ENCODE measurements around the gene PRPF18.

PRPF18 gene

DNA sequence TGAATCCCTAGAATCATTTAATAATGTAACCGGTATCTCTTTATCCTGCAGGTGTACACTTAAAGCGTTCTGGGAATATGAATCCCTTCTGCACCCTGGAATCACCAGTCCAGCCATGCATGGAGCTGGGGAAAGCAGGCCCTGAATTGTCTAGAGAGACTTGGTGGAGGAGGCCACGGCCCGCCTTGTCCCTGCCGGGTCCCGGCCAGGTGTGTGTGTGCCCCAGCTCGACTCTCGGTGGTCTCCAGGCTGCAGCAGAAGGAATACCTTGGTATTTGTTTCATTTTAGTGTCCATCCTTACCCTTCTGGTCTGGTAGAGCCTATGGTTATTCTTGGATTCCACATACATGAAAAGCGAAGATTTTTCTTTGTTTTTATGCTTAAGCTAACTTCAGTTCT, 58.1 kb downstream of the PRPF18 start:
- no peak for FAIRE-seq

DNA sequence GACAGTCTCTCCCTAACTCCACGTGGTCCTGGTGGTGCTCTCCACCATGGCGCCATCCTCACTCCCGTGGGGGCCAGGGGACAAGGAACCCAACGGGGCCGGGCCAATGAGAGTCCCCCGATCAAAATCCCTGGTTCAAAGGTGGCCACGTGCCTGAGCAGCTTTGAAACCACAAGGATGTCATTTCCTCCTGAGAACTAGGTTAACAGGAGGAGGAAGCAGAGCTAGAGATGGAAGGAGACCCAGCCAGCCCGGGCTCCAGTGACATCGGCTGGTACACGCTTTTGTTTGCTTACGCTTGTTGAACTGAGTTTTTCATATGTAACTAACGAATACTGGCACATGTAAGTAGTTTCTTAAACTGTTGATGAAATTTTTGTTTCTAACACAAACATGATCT, 61.7 kb downstream of the PRPF18 start:
- no peak for FAIRE-seq

DNA sequence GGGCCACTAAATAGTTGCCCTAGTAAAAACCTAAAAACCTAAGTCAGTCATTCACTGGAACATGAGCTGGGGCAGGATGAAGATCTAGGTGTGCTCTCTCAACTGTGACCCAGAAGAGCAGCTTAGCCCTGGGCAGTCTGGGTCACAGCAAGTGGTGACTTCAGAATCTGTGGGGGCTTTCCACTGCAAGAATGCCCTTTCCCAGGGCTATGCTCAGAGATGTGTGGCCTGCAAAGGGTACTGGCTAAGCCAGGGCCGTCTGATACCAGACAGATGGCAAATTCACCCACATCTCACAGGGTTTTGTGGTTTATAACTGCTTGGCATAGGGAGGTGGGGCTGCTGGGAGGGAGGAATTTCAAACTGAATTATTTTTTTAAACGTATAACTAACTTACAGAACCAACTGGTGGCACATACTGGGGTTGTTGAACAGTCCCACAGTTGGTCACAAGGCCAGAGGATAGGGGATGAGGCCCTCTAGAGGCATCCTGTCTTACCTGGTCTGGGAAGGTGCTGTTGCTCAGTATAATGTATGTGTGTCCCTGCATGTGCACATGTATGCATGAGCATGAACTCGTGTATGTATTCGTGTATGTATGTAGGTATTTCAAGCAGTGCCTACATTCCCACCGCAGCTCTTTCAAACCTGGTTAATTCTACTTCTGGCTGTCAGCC, 63.2 kb downstream of the PRPF18 start:
- no peak for FAIRE-seq

DNA sequence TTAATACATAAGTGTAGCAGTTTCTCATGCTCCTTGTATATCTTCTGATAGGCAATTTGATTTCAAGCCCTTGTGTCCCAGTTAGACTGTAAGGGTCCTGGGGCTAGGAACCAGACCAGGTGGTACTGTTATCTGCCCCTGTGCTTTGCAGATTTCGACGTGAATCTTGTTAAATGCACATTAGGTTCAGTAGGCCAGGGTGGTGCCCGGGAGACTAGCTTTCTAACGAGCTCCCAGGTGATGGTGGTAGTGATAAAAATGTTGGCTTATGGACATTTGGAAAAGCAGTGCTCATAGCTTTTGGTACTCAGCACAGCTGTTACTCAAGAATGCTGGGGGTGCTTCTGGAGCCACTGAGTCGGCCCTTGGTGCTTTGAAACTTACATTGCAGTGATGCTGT, 64.2 kb downstream of the PRPF18 start:
- no peak for FAIRE-seq

DNA sequence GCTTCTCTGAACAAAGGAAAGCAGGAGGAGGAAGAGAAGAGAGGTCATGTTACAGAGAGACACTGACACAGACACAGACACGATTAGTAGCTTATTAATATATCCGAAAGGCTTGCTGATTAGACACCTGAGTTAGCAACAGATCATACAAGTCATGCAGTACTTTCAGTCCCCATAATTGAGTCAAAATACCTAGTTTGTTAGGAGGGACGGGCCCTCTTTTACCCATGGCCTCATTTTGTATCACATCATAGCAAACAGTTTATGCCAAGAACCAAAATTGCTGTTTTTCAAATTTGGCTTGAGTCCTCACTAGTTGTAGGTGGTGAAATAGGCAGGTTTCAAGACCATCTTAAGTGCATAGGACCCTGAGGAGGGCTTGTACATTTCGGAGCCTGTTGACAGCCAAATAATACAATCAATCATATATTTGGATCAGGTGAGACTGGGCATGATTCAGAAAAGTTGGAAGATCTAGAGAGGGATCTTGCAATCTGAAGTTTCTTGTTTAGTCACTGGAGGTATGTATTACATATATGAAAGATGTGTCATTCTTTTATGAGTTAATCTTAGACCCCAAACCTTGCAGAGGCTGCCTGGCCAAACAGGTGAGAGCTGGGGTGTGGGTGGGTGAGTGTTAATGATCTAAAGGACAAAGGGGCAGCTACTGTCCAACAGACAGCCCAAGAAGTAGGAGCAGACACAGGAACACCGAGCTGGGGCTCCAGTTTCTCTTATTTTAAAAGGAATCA, 65.4 kb downstream of the PRPF18 start:
- no peak for FAIRE-seq

GRCh38 chr10:13652860-13653259, 66.1 kb downstream of the PRPF18 start:
- FAIRE-seq, result no peak

DNA sequence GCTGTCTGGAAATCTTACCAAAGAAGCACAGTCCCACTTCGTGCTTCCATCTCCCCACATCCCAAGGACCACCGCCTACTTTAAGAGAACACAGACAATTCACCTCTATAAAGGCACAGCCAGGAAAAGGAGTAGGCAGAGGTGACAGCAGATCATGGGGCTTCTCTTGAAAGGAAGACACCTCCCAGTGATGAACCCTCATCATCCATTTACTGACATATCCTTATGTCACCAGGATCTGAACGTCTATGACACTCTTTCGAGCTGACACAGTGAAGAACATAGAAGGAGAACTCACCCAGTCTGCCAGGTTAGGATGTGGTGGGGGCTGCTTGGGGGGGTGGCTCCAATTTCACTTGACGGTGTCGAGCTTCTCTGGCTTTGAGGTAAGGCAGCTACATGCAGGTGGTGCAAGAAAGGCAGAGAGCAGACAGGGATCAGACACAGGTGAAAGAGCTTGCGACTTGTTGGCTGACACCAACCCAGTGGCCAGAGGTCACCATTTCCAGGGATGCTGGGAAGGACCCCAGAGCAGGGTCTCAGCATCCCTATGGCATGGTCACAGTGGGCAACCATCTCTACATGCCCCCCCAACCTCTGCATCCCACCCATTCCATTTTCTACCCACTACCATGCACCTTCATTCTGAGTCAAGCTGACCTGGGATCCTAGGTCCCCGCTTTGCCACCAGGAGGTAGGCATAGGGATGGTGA, 67.5 kb downstream of the PRPF18 start:
- FAIRE-seq, result no peak

GRCh38 chr10:13654846-13655245, 68.1 kb downstream of the PRPF18 start:
- no peak for FAIRE-seq

DNA sequence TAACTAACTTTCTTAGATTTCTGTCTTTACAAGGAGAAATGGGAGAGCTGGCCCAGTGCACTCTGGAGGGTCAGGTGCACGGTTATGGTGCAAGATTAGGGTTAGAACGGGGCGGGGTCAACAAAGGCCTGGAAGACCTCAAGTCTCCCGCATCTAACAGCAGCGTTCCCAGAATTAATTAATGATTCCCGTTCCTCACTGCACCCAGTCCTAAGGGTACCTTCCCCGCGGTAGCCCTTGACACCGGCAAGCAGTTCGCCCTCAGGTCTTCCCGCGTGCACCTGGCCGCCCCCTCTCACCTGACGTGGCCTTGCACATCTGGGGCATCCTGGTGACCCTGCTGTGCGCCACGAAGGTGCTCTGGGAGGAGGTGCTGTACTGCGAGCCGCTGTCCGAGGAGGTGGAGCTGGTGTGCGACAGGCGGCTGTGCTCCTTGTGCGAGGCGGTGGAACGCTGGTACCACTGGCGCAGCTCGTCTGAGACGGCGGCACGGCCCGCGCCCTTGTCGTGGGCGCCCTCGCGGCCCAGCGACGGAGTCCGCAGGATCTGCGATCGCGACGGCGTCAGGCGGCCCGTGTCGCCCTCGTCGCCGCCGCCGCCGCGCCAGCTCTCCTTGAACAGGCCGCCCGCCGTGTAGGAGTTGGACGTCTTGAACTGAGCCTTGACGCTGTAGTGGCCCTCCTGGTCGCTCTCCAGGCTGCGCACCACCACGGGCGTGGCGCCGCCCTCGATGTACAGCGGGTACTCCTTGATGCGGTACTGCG, 69.8 kb downstream of the PRPF18 start:
- FAIRE-seq, result no peak

GRCh38 chr10:13657101-13657680, 70.4 kb downstream of the PRPF18 start:
- FAIRE-seq, result no peak

GRCh38 chr10:13658264-13658663, 71.5 kb downstream of the PRPF18 start:
- no peak for FAIRE-seq

GRCh38 chr10:13658871-13659685, 72.3 kb downstream of the PRPF18 start:
- no peak for FAIRE-seq

- no peak for FAIRE-seq
Observed at GRCh38 chr10:13659887-13660550, 73.3 kb downstream of the PRPF18 start.

DNA sequence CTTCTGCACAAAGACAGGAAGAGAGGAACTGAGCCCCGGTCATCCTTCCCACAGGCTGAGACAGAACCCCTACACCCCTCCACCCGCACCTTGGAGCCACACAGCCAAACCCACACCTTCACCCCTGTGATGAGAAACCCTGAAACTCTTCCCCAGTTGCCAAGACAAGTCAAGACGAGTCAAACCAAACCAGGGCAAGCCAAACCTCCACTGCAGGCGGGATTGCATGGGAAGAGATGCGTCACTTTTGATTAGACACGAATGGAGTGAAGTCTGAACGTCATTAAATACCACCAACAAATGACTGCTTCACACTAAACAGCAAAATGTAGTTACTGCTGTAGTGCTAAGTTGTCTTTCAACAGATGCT, 73.8 kb downstream of the PRPF18 start:
- FAIRE-seq, result no peak

DNA sequence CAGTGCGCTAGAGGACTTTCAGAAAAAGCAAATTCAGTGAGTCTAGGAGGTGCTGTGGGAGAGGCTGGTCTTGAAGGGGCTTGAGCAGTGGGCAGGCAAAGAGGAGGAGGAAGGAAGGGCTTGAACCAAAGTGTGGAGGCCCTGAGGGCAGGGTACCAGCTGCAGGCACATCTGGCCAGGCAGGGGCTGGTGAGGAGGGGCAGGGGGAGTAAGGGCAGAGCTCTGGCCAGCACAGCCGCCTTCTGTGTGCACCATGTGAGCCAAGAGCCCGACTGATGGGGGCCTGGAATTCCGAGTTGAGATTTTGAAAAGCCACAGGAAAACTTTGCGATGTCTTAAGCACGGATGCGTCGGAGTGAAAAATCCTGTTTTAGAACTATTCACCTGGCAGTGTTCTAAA, 74.5 kb downstream of the PRPF18 start:
- FAIRE-seq, result no peak

- no peak for FAIRE-seq
Observed at GRCh38 chr10:13665516-13666262, 78.9 kb downstream of the PRPF18 start.

DNA sequence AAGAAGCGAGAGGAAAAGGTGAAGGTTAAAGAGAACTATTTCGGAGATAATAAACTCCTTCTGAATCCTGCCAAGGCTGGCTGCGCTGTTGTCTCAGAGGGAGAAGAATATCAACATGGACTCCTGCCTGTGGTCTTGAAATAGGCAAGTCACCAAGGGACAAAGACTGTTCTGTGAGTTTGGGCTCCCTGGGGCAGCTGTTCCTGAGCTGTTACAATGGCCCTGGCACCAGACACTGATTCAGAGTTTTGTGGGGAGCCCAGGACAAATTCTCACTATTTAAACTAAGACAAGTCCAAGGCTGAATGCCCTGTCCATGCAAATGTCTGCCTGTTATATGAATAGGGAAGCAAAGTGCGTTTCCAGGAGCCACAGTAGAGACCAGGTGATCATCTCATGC, 81.4 kb downstream of the PRPF18 start:
- no peak for FAIRE-seq

- no peak for FAIRE-seq
Observed at GRCh38 chr10:13669182-13669855, 82.6 kb downstream of the PRPF18 start.

GRCh38 chr10:13669901-13670300, 83.1 kb downstream of the PRPF18 start:
- FAIRE-seq, result no peak

DNA sequence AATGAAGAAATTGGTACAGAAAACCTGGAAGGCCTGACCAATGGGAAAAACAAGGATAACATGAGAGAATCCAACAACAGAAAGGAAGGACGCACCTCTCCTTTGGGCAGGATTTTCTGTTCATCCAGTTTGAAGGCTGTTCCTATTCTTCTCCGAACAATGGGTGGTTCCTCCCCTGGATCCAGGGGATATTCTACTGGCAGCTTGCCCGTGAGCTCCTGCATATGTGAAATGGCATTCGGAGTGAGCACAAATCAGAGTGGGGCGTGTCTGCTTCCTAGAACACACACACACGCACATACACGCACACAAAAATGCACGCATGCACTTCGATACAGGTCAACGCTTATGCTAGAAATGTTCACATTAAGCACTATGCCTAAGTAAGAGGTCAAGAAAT, 83.5 kb downstream of the PRPF18 start:
- FAIRE-seq, result no peak

Data from islet of Langerhans (tissue), 1 donor.